Measurements from ENCODE around the gene MEIS2.
A peak's percentile ranks its signal among the peaks of the same experiment; 100 is the strongest.

MEIS2 gene

GRCh38 chr15:37099319-37100108 is 835 bp downstream of the MEIS2 start:
- TF ChIP-seq, protein P1, sequence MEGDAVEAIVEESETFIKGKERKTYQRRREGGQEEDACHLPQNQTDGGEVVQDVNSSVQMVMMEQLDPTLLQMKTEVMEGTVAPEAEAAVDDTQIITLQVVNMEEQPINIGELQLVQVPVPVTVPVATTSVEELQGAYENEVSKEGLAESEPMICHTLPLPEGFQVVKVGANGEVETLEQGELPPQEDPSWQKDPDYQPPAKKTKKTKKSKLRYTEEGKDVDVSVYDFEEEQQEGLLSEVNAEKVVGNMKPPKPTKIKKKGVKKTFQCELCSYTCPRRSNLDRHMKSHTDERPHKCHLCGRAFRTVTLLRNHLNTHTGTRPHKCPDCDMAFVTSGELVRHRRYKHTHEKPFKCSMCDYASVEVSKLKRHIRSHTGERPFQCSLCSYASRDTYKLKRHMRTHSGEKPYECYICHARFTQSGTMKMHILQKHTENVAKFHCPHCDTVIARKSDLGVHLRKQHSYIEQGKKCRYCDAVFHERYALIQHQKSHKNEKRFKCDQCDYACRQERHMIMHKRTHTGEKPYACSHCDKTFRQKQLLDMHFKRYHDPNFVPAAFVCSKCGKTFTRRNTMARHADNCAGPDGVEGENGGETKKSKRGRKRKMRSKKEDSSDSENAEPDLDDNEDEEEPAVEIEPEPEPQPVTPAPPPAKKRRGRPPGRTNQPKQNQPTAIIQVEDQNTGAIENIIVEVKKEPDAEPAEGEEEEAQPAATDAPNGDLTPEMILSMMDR (IDR thresholded peaks at IDR 0.05; ENCODE audit: low read length) = no peak
- no peak for TF ChIP-seq EZH2 (IDR thresholded peaks at IDR 0.05; ENCODE audit: borderline replicate concordance, low read length)
- Histone ChIP-seq H2AFZ (ENCODE audit: low read length) (no peak overlapping the region), H3K9me3 (ENCODE audit: low read length) (no peaks in the 10 kb centered on the region), H4K20me1 (ENCODE audit: insufficient read depth, low read length) (no peaks in the 10 kb centered on the region), H3F3A (ENCODE audit: insufficient read depth, low read length) (no peaks in the 10 kb centered on the region), H3K36me3 (ENCODE audit: insufficient read depth, low read length) (peaks cover 30% of the 10 kb centered on the region), H3K4me1 (ENCODE audit: insufficient read depth, low read length, severe bottlenecking) (peaks cover 36% of the 10 kb centered on the region), H3K79me2 (ENCODE audit: insufficient read depth, low read length) (peaks cover 29% of the 10 kb centered on the region), H3K9me2 (ENCODE audit: low read depth, low read length) (no peaks in the 10 kb centered on the region), H3K27me3 (ENCODE audit: insufficient read depth, low read length) (no peaks in the 10 kb centered on the region), H3K4me2 (ENCODE audit: low read length) (peak overlapping the region; percentile 82), H3K4me3 (ENCODE audit: low read depth, low read length, poor library complexity, severe bottlenecking) (peak overlapping the region; percentile 74), H3K27ac (ENCODE audit: low read depth, low read length, poor library complexity, severe bottlenecking) (peak overlapping the region; percentile 86), H3K9ac (ENCODE audit: low read length) (peak overlapping the region; percentile 88)

DNA sequence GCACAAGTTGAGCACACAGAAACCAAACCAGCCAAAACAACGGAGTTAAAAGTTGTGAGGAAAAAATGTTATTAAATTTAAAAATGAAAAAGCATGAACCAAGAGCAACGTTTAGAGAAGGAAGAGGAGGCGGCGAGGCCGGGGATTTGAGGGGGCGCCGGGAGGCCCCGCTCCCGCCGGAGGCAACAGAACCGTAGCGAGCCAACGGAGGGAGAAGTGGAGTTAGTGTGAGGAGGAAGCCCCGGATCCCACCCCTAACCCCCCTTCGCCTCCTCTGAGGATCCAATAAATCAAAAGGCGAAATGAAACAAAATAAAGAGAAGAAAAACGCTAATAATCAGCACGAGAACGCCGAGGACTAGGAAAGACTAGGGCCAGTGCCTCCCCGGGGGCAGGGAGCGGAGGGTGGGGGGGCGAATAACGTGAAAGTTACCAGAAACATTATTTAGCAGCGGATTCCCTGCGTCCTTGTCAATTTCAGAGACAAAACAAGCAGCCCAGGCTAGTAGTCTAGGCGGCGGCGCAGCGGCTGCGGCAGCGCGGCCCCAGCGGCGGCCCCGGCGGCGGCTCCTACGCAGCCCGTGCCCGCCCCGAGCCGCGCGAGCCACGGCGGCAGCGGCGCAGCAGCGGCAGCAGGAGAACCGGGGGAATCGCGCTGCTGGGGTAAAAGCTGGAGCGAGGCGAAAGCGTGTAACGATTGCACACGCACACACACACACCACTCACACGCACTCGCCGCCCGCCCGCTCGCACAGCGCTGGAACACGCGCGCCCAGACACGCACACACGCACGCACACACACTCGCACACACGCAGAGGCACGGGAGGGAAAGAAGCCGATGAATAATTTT is 1.7 kb downstream of the MEIS2 start:
- Histone ChIP-seq H3K9ac (ENCODE audit: low read length) (peak overlapping the region; percentile 88), H3K36me3 (ENCODE audit: insufficient read depth, low read length) (peaks cover 39% of the 10 kb centered on the region), H3K4me1 (ENCODE audit: insufficient read depth, low read length, severe bottlenecking) (peaks cover 44% of the 10 kb centered on the region), H3F3A (ENCODE audit: insufficient read depth, low read length) (0 out of 2 replicates have a peak, but pooled peaks cover 2% of the 10 kb centered on the region), H3K4me3 (ENCODE audit: low read depth, low read length, poor library complexity, severe bottlenecking) (peak overlapping the region; percentile 74), H3K4me2 (ENCODE audit: low read length) (peak overlapping the region; percentile 82), H3K9me3 (ENCODE audit: low read length) (no peaks in the 10 kb centered on the region), H4K20me1 (ENCODE audit: insufficient read depth, low read length) (no peaks in the 10 kb centered on the region), H3K79me2 (ENCODE audit: insufficient read depth, low read length) (peaks cover 33% of the 10 kb centered on the region), H3K27ac (ENCODE audit: low read depth, low read length, poor library complexity, severe bottlenecking) (peak overlapping the region; percentile 86), H2AFZ (ENCODE audit: low read length) (no peak overlapping the region), H3K27me3 (ENCODE audit: insufficient read depth, low read length) (no peaks in the 10 kb centered on the region), H3K9me2 (ENCODE audit: low read depth, low read length) (no peaks in the 10 kb centered on the region)
- TF ChIP-seq EZH2 (IDR thresholded peaks at IDR 0.05; ENCODE audit: borderline replicate concordance, low read length) = no peak
- TF ChIP-seq, protein P1 (IDR thresholded peaks at IDR 0.05; ENCODE audit: low read length) = no peak

GRCh38 chr15:37097144-37097919 is 3.0 kb downstream of the MEIS2 start:
- TF ChIP-seq, protein P1 (IDR thresholded peaks at IDR 0.05; ENCODE audit: low read length) = no peak
- TF ChIP-seq EZH2 (IDR thresholded peaks at IDR 0.05; ENCODE audit: borderline replicate concordance, low read length) = no peak
- Histone ChIP-seq H3K4me3 (ENCODE audit: low read depth, low read length, poor library complexity, severe bottlenecking) (peak overlapping the region; percentile 74), H3K27ac (ENCODE audit: low read depth, low read length, poor library complexity, severe bottlenecking) (peak overlapping the region; percentile 67), H3K4me1 (ENCODE audit: insufficient read depth, low read length, severe bottlenecking) (peaks cover 51% of the 10 kb centered on the region), H3K9me3 (ENCODE audit: low read length) (no peaks in the 10 kb centered on the region), H3K79me2 (ENCODE audit: insufficient read depth, low read length) (peaks cover 41% of the 10 kb centered on the region), H3F3A (ENCODE audit: insufficient read depth, low read length) (0 out of 2 replicates have a peak, but pooled peaks cover 5% of the 10 kb centered on the region), H3K9me2 (ENCODE audit: low read depth, low read length) (no peaks in the 10 kb centered on the region), H3K4me2 (ENCODE audit: low read length) (peak overlapping the region; percentile 82), H2AFZ (ENCODE audit: low read length) (no peak overlapping the region), H3K27me3 (ENCODE audit: insufficient read depth, low read length) (no peaks in the 10 kb centered on the region), H4K20me1 (ENCODE audit: insufficient read depth, low read length) (no peaks in the 10 kb centered on the region), H3K9ac (ENCODE audit: low read length) (peak overlapping the region; percentile 88; the same call in 1 of the 2 replicates), H3K36me3 (ENCODE audit: insufficient read depth, low read length) (peaks cover 51% of the 10 kb centered on the region)

Data from OCI-LY1 (cell line).